Calu3 (cell line): ENCODE measurements around the gene ST14. TPM values are rescaled to one million over a fixed set of nuclear protein-coding genes. Genes with fewer than 3 reads are reported as not detected.
A peak's percentile ranks its signal among the peaks of the same experiment; 100 is the strongest.

ENCODE experiments used
- BruUV-seq: library from RNA; stranded (reverse); fragments of 400-500 nt; replicated peaks from 2 replicates; lab custom pipeline; 2021; lab: Mats Ljungman, UMichigan
- CTCF ChIA-PET: fragments of 300-600 bp; sonication (Branson Sonifier 250); formaldehyde crosslinking; loops from one replicate; lab custom pipeline; 2022; ENCODE audit warnings: antibody characterized with exemption; lab: Charles Lee
- DNase-seq: peaks from one replicate; pipeline ENCODE4 v3.0.0; 2022
- H3K27ac Mint-ChIP-seq: one replicate; pipeline ENCODE4 v1.8.0; 2022; ENCODE audit warnings: mixed read lengths; ENCODE audit not compliant: unreplicated experiment
- H3K27me3 Mint-ChIP-seq: one replicate; pipeline ENCODE4 v1.8.0; 2022; ENCODE audit warnings: mixed read lengths; ENCODE audit not compliant: unreplicated experiment
- H3K36me3 Mint-ChIP-seq: one replicate; pipeline ENCODE4 v1.8.0; 2022; ENCODE audit warnings: mild to moderate bottlenecking, moderate library complexity, mixed read lengths; ENCODE audit not compliant: insufficient read depth, unreplicated experiment
- H3K4me1 Mint-ChIP-seq: one replicate; pipeline ENCODE4 v1.8.0; 2022; ENCODE audit warnings: mild to moderate bottlenecking, low read depth, mixed read lengths; ENCODE audit not compliant: unreplicated experiment
- H3K4me3 Mint-ChIP-seq: one replicate; pipeline ENCODE4 v1.8.0; 2022; ENCODE audit warnings: mild to moderate bottlenecking, low read depth, moderate library complexity, mixed read lengths; ENCODE audit not compliant: unreplicated experiment
- H3K9me3 Mint-ChIP-seq: one replicate; pipeline ENCODE4 v1.8.0; 2022; ENCODE audit warnings: low read depth, mixed read lengths; ENCODE audit not compliant: unreplicated experiment
- intact Hi-C: fragments of 100-400 bp; cut with micrococcal nuclease; formaldehyde crosslinking; loops from one replicate; pipeline ENCODE4 v1.10.0; 2022; ENCODE audit not compliant: unreplicated experiment
- total RNA-seq: library from RNA; stranded (reverse); gene quantifications from 2 replicates; pipeline ENCODE4 v1.2.3, GENCODE V29; 2022
- TF ChIP-seq, protein P1 (sequence below): fragments of 200-600 bp; IDR thresholded peaks from one replicate; pipeline ENCODE4 v1.8.0; 2022; ENCODE audit warnings: antibody characterized with exemption; ENCODE audit not compliant: unreplicated experiment

ST14 gene
- total RNA-seq, 1 experiment from 2014 or later = 153 TPM

- no TSS peak for BruUV-seq
Measured at GRCh38 chr11:130163346-130164220, 4.0 kb downstream of the ST14 start.

GRCh38 chr11:130164221-130164570, 4.6 kb downstream of the ST14 start:
- Mint-ChIP-seq H3K4me3 (peak overlapping the region; percentile 46), H3K27me3 (no peaks in the 10 kb centered on the region), H3K4me1 (peaks cover 60% of the 10 kb centered on the region), H3K36me3 (peaks cover 57% of the 10 kb centered on the region), H3K9me3 (no peaks in the 10 kb centered on the region), H3K27ac (peak overlapping the region; percentile 85)
- TF ChIP-seq, protein P1, sequence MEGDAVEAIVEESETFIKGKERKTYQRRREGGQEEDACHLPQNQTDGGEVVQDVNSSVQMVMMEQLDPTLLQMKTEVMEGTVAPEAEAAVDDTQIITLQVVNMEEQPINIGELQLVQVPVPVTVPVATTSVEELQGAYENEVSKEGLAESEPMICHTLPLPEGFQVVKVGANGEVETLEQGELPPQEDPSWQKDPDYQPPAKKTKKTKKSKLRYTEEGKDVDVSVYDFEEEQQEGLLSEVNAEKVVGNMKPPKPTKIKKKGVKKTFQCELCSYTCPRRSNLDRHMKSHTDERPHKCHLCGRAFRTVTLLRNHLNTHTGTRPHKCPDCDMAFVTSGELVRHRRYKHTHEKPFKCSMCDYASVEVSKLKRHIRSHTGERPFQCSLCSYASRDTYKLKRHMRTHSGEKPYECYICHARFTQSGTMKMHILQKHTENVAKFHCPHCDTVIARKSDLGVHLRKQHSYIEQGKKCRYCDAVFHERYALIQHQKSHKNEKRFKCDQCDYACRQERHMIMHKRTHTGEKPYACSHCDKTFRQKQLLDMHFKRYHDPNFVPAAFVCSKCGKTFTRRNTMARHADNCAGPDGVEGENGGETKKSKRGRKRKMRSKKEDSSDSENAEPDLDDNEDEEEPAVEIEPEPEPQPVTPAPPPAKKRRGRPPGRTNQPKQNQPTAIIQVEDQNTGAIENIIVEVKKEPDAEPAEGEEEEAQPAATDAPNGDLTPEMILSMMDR = no peak
- CTCF ChIA-PET = interaction anchor here (0.6 to 1.8 kb wide), 4 partner anchors 13 to 92 kb away, joined by 3 to 7 read pairs (median 4); no protein-coding TSS in a partner anchor
- BruUV-seq = no TSS peak
- intact Hi-C loops = no loop called here
- no peak for DNase-seq

More at GRCh38 chr11:130163346-130164220, 4.0 kb downstream of the ST14 start:
- CTCF ChIA-PET = interaction anchor here (0.6 to 1.8 kb wide), 5 partner anchors 12 to 91 kb away, joined by 3 to 7 read pairs (median 5); no protein-coding TSS in a partner anchor
- H3K4me1 Mint-ChIP-seq = peaks cover 65% of the 10 kb centered on the region
- H3K27ac Mint-ChIP-seq = peak overlapping the region; percentile 85
- no peaks in the 10 kb centered on the region for H3K9me3 Mint-ChIP-seq
- H3K36me3 Mint-ChIP-seq = peaks cover 63% of the 10 kb centered on the region
- DNase-seq = peak; percentile 51
- TF ChIP-seq, protein P1 = no peak
- peak overlapping the region; percentile 46 for H3K4me3 Mint-ChIP-seq
- intact Hi-C loops = loop anchor here (2.0 kb wide), 1 partner anchor 17 kb away; no protein-coding TSS in a partner anchor
- H3K27me3 Mint-ChIP-seq = no peaks in the 10 kb centered on the region

GRCh38 chr11:130165601-130166456, 6.2 kb downstream of the ST14 start:
- TSS peak; percentile 79 for BruUV-seq
- CTCF ChIA-PET = interaction anchor here (0.9 kb wide), 1 partner anchor 10 kb away, joined by 4 read pairs; no protein-coding TSS in a partner anchor
- H3K4me1 Mint-ChIP-seq = peaks cover 75% of the 10 kb centered on the region
- H3K36me3 Mint-ChIP-seq = peaks cover 41% of the 10 kb centered on the region
- H3K4me3 Mint-ChIP-seq = peak overlapping the region; percentile 25
- H3K27ac Mint-ChIP-seq = peak overlapping the region; percentile 58
- no peak for DNase-seq
- no peaks in the 10 kb centered on the region for H3K27me3 Mint-ChIP-seq
- H3K9me3 Mint-ChIP-seq = no peaks in the 10 kb centered on the region
- intact Hi-C loops = no loop called here
- TF ChIP-seq, protein P1 = no peak

GRCh38 chr11:130166457-130166784, 6.8 kb downstream of the ST14 start:
- no peaks in the 10 kb centered on the region for H3K27me3 Mint-ChIP-seq
- peak overlapping the region; percentile 58 for H3K27ac Mint-ChIP-seq
- peak overlapping the region; percentile 25 for H3K4me3 Mint-ChIP-seq
- intact Hi-C loops = no loop called here
- TF ChIP-seq, protein P1 = no peak
- BruUV-seq = no TSS peak
- peaks cover 77% of the 10 kb centered on the region for H3K4me1 Mint-ChIP-seq
- peaks cover 35% of the 10 kb centered on the region for H3K36me3 Mint-ChIP-seq
- no peaks in the 10 kb centered on the region for H3K9me3 Mint-ChIP-seq
- CTCF ChIA-PET = interaction anchor here (0.9 kb wide), 1 partner anchor 10 kb away, joined by 4 read pairs; no protein-coding TSS in a partner anchor
- DNase-seq = peak; percentile 54
